Neuronal stem cell (in vitro differentiated cells): ENCODE measurements around the gene FBXW7.

Source experiments
- DNase-seq: peaks from one replicate; pipeline ENCODE4 v3.0.0-alpha.2; 2013; ENCODE audit warnings: low spot score
- H2AFZ ChIP-seq: one replicate; pipeline ENCODE4 v1.6.1; 2013; ENCODE audit warnings: mild to moderate bottlenecking, low read length, inconsistent platforms
- H2AK5ac ChIP-seq: 2 replicates; pipeline ENCODE4 v1.6.1; 2013; ENCODE audit warnings: low read depth, mild to moderate bottlenecking, inconsistent platforms, low read length, moderate library complexity, mixed read lengths
- H2BK120ac ChIP-seq: 2 replicates; pipeline ENCODE4 v1.6.1; 2013; ENCODE audit warnings: low read depth, mild to moderate bottlenecking, inconsistent platforms, low read length, moderate library complexity, mixed read lengths
- H2BK12ac ChIP-seq: one replicate; pipeline ENCODE4 v1.6.1; 2013; ENCODE audit warnings: low read length, inconsistent platforms
- H2BK15ac ChIP-seq: 2 replicates; pipeline ENCODE4 v1.6.1; 2013; ENCODE audit warnings: mild to moderate bottlenecking, low read length, inconsistent platforms, mixed read lengths
- H2BK5ac ChIP-seq: one replicate; pipeline ENCODE4 v1.6.1; 2013; ENCODE audit warnings: inconsistent platforms, mild to moderate bottlenecking, low read length, moderate library complexity
- H3K14ac ChIP-seq: one replicate; pipeline ENCODE4 v1.6.1; 2013; ENCODE audit warnings: low read length, inconsistent platforms
- H3K18ac ChIP-seq: 2 replicates; pipeline ENCODE4 v1.6.1; 2013; ENCODE audit warnings: low read length, inconsistent platforms
- H3K23ac ChIP-seq: 2 replicates; pipeline ENCODE4 v1.6.1; 2013; ENCODE audit warnings: low read depth, mild to moderate bottlenecking, mixed read lengths, low read length, inconsistent platforms; ENCODE audit not compliant: poor library complexity
- H3K27ac ChIP-seq: replicated peaks from 3 replicates; pipeline ENCODE4 v1.5.1; 2013; ENCODE audit warnings: low read length, inconsistent platforms
- H3K27me3 ChIP-seq, 3 experiments: 2 replicates each; pipeline ENCODE4 v1.6.1; 2013; ENCODE audit warnings: low read length in 3 of 3, mild to moderate bottlenecking in 2 of 3, inconsistent platforms in 1 of 3, low read depth in 1 of 3, mixed read lengths in 1 of 3, moderate library complexity in 1 of 3; ENCODE audit not compliant: control insufficient read depth in 3 of 3, insufficient read depth in 3 of 3
- H3K36me3 ChIP-seq, 2 donors: replicated peaks in 1 of 2; 2 replicates each; pipeline ENCODE4 v1.6.1; 2013; ENCODE audit warnings: low read length in 2 of 2; ENCODE audit not compliant: control insufficient read depth in 2 of 2, insufficient read depth in 2 of 2
- H3K4ac ChIP-seq: 2 replicates; pipeline ENCODE4 v1.6.1; 2013; ENCODE audit warnings: inconsistent platforms, mild to moderate bottlenecking, low read length, moderate library complexity
- H3K4me1 ChIP-seq, 2 donors: 1 replicate in 1 of 2; 2 replicates in 1 of 2; pipeline ENCODE4 v1.6.1; 2013; ENCODE audit warnings: low read length in 2 of 2, low read depth in 1 of 2; ENCODE audit not compliant: control insufficient read depth in 2 of 2, insufficient read depth in 1 of 2
- H3K4me2 ChIP-seq: one replicate; pipeline ENCODE4 v1.6.1; 2013; ENCODE audit warnings: mild to moderate bottlenecking, low read length, inconsistent platforms; ENCODE audit not compliant: insufficient read depth, poor library complexity, severe bottlenecking
- H3K4me3 ChIP-seq, 2 donors: 2 replicates each; pipeline ENCODE4 v1.5.1; 2013; ENCODE audit warnings: low read length in 2 of 2, mild to moderate bottlenecking in 2 of 2, inconsistent platforms in 1 of 2, moderate library complexity in 1 of 2
- H3K79me1 ChIP-seq: one replicate; pipeline ENCODE4 v1.6.1; 2013; ENCODE audit warnings: low read depth, mild to moderate bottlenecking, inconsistent platforms, low read length, moderate library complexity
- H3K9ac ChIP-seq: one replicate; pipeline ENCODE4 v1.6.1; 2013; ENCODE audit warnings: mild to moderate bottlenecking, low read depth, low read length, inconsistent platforms; ENCODE audit not compliant: poor library complexity
- H3K9me3 ChIP-seq, 2 donors: replicated peaks in 1 of 2; 2 replicates each; pipeline versions ENCODE3 to v1.6.1; 2013; ENCODE audit warnings: low read length in 2 of 2, mild to moderate bottlenecking in 2 of 2, inconsistent platforms in 1 of 2, low read depth in 1 of 2, mixed read lengths in 1 of 2, moderate library complexity in 1 of 2; ENCODE audit not compliant: control insufficient read depth in 2 of 2, insufficient read depth in 1 of 2
- H4K8ac ChIP-seq: one replicate; pipeline ENCODE4 v1.6.1; 2013; ENCODE audit warnings: low read depth, mild to moderate bottlenecking, inconsistent platforms, low read length, moderate library complexity
- H4K91ac ChIP-seq: one replicate; pipeline ENCODE4 v1.6.1; 2013; ENCODE audit warnings: low read length, low read depth, mild to moderate bottlenecking, inconsistent platforms; ENCODE audit not compliant: poor library complexity
- WGBS, 2 donors: extraction: QIAGEN DNeasy Blood & Tissue Kit; methylation state at CpG; one replicate each; pipeline ENCODE4 v1.1.7; 2013; ENCODE audit warnings: missing lambda C conversion rate in 2 of 2, mixed read lengths in 1 of 2; ENCODE audit not compliant: insufficient read length in 2 of 2, insufficient replicate concordance in 1 of 2; ENCODE audit errors: extremely low coverage in 2 of 2; 5-methylcytosine and 5-hydroxymethylcytosine counted together

FBXW7 gene

DNA sequence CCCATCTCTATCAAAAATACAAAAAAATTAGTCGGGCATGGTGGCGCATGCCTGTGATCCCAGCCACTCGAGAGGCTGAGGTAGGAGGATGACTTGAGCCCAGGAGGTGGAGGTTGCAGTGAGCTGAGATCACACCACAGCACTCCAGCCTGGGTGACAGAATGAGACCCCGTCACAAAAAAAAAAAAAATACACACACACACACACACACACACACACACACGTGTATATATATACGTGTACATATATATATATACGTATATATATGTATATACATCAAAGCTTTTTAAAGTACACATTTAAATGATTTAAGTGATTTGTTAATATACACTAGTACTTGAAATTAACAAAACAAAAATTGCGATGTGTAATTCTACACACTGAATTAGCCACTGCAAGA is 6.0 kb downstream of the FBXW7 start:
- no peak overlapping the region for H3K14ac ChIP-seq
- H2BK15ac ChIP-seq = no peak overlapping the region
- H3K36me3 ChIP-seq = peaks cover 0 to 5% of the 10 kb centered on the region in 2 donors
- no peak overlapping the region for H3K4me2 ChIP-seq
- no peak overlapping the region for H3K23ac ChIP-seq
- H3K27me3 ChIP-seq = no peaks in the 10 kb centered on the region
- no peak overlapping the region for H3K27ac ChIP-seq
- no peak overlapping the region for H3K4ac ChIP-seq
- no peak overlapping the region for H3K9ac ChIP-seq
- H3K9me3 ChIP-seq = no peaks in the 10 kb centered on the region
- H4K91ac ChIP-seq = no peak overlapping the region
- no CpG with 5 or more reads among the region's 8 CpGs for WGBS, 2 donors
- no peak overlapping the region for H2AFZ ChIP-seq
- H4K8ac ChIP-seq = no peak overlapping the region
- H3K18ac ChIP-seq = no peak overlapping the region
- no peak overlapping the region for H2BK5ac ChIP-seq
- no peak overlapping the region for H2BK12ac ChIP-seq
- H3K79me1 ChIP-seq = peaks cover 4% of the 10 kb centered on the region
- no peak overlapping the region for H2BK120ac ChIP-seq
- no peak overlapping the region for H2AK5ac ChIP-seq
- H3K4me1 ChIP-seq = peaks cover 0 to 25% of the 10 kb centered on the region in 2 donors
- no peak for DNase-seq
- no peak overlapping the region for H3K4me3 ChIP-seq

DNA sequence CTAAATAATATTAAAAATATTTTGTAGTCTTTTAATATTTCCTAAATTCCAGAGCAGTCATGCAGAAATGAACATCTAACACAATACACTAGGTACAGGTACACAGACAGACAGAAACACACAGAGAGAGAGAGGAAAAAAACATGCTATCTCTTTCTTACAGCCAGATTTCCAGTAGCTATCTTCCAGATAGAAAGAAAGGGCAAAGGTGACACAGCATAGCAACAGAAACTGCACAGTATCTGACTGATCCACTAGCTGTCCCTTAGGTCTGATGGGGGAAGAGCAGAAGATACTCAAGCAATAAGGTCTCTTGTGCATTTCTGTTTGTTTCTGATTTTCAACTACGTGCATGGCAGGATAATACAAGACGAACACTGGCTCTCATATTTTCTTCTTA is 7.8 kb downstream of the FBXW7 start:
- no peak overlapping the region for H3K14ac ChIP-seq
- no peak overlapping the region for H3K9ac ChIP-seq
- DNase-seq = no peak
- H3K79me1 ChIP-seq = peaks cover 4% of the 10 kb centered on the region
- no peak overlapping the region for H2BK5ac ChIP-seq
- no peaks in the 10 kb centered on the region for H3K9me3 ChIP-seq
- no peak overlapping the region for H3K4me3 ChIP-seq
- no peak overlapping the region for H2AFZ ChIP-seq
- H4K91ac ChIP-seq = no peak overlapping the region
- H3K18ac ChIP-seq = no peak overlapping the region
- no peak overlapping the region for H2BK15ac ChIP-seq
- H3K23ac ChIP-seq = no peak overlapping the region
- H3K4me2 ChIP-seq = no peak overlapping the region
- H2BK120ac ChIP-seq = no peak overlapping the region
- H2BK12ac ChIP-seq = no peak overlapping the region
- no peak overlapping the region for H3K27ac ChIP-seq
- peaks cover 0 to 5% of the 10 kb centered on the region in 2 donors for H3K36me3 ChIP-seq
- no peak overlapping the region for H4K8ac ChIP-seq
- no peak overlapping the region for H3K4ac ChIP-seq
- H3K27me3 ChIP-seq = no peaks in the 10 kb centered on the region
- H3K4me1 ChIP-seq = peaks cover 0 to 21% of the 10 kb centered on the region in 2 donors
- H2AK5ac ChIP-seq = no peak overlapping the region
- WGBS, 2 donors = no CpG with 5 or more reads among the region's 2 CpGs

DNA sequence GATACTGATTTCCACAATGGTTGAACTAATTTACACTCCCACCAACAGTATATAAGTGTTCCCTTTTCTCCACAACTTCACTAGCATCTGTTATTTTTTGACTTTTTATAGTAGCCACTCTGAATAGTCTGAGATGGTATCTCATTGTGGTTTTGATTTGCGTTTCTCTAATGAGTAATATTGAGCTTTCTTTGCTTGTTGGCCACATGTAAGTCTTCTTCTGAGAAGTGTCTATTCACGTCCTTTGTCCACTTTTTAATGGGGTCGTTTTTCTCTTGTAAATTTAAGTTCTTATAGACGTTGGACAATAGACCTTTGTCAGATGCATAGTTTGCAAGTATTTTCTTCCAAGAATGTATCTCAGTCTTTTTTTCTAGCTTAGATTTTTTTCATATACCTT is 10.0 kb downstream of the FBXW7 start:
- Histone ChIP-seq H2BK12ac (no peak overlapping the region), H4K8ac (no peak overlapping the region), H3K4me2 (no peak overlapping the region), H2BK5ac (no peak overlapping the region), H3K14ac (no peak overlapping the region), H3K18ac (no peak overlapping the region), H3K9ac (no peak overlapping the region), H3K79me1 (peaks cover 4% of the 10 kb centered on the region), H3K4ac (no peak overlapping the region), H4K91ac (no peak overlapping the region), H3K27me3 (no peaks in the 10 kb centered on the region), H2AFZ (no peak overlapping the region), H3K4me1 (peaks cover 0 to 5% of the 10 kb centered on the region in 2 donors), H3K4me3 (no peak overlapping the region), H3K9me3 (no peaks in the 10 kb centered on the region), H2BK15ac (no peak overlapping the region), H2AK5ac (no peak overlapping the region), H3K27ac (no peak overlapping the region), H3K36me3 (peaks cover 0 to 3% of the 10 kb centered on the region in 2 donors), H3K23ac (no peak overlapping the region), H2BK120ac (no peak overlapping the region)
- no CpG with 5 or more reads among the region's 4 CpGs for WGBS, 2 donors
- DNase-seq = no peak

DNA sequence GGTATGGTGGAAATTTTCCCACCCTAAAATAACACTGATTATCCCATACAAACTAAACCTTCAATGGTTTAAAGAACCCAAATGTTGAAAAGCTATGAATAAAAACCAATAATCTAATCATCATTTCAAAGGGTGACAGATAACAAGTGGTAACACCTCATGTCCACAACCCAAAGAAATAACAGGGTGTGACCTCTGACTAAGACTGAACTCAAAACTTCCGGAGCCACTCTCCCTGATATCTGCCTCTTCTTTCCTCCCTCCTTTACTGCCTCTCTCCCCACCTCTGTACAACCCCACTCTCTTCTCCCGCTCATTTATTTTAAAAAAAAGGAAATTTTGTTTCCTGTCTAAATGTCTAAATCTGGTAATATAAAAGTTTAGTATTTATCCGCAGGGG is 11.5 kb downstream of the FBXW7 start:
- Histone ChIP-seq H3K79me1 (peaks cover 3% of the 10 kb centered on the region), H4K91ac (no peak overlapping the region), H3K14ac (no peak overlapping the region), H2BK5ac (no peak overlapping the region), H3K9ac (no peak overlapping the region), H2BK120ac (no peak overlapping the region), H3K18ac (no peak overlapping the region), H3K4ac (no peak overlapping the region), H2AK5ac (no peak overlapping the region), H2BK15ac (no peak overlapping the region), H2BK12ac (no peak overlapping the region), H3K36me3 (no peaks in the 10 kb centered on the region), H4K8ac (no peak overlapping the region), H3K4me2 (no peak overlapping the region), H3K4me1 (peaks cover 0 to 4% of the 10 kb centered on the region in 2 donors), H3K9me3 (peaks cover 0 to 3% of the 10 kb centered on the region in 2 donors), H3K27me3 (no peaks in the 10 kb centered on the region), H3K4me3 (no peak overlapping the region), H3K23ac (no peak overlapping the region), H2AFZ (no peak overlapping the region), H3K27ac (no peak overlapping the region)
- no CpG with 5 or more reads among the region's 3 CpGs for WGBS, 2 donors
- no peak for DNase-seq
